Fibroblast of lung (primary cell): Measurements from ENCODE around the gene ALDH18A1. TPM values are rescaled to one million over a fixed set of nuclear protein-coding genes. Genes with fewer than 3 reads are reported as not detected.
"Not testable (repeated sequence)": the region's sequence is repeated elsewhere in the genome, so short reads cannot be mapped to it uniquely, and the experiment has no call there.

Experiments used
- DNase-seq, 2 donors: peaks; one replicate each; pipeline versions ENCODE4 v3.0.0 to v3.0.0-alpha.2; 2010; ENCODE audit warnings: low read depth in 2 of 2
- H2AFZ ChIP-seq: 2 replicates; pipeline ENCODE4 v1.5.1; 2012; ENCODE audit warnings: low read length, control low read depth, inconsistent platforms
- H3K27ac ChIP-seq: 2 replicates; pipeline ENCODE4 v1.5.1; 2011; ENCODE audit warnings: low read length, control low read depth; ENCODE audit not compliant: insufficient read depth
- H3K27me3 ChIP-seq: 2 replicates; pipeline ENCODE4 v1.5.1; 2011; ENCODE audit warnings: mild to moderate bottlenecking, low read length; ENCODE audit not compliant: control insufficient read depth, insufficient read depth
- H3K36me3 ChIP-seq: 2 replicates; pipeline ENCODE4 v1.5.1; 2011; ENCODE audit warnings: low read length; ENCODE audit not compliant: control insufficient read depth, insufficient read depth
- H3K4me1 ChIP-seq: 2 replicates; pipeline ENCODE4 v1.5.1; 2011; ENCODE audit warnings: low read length; ENCODE audit not compliant: control insufficient read depth, insufficient read depth; ENCODE audit errors: extremely low read depth
- H3K4me2 ChIP-seq: 2 replicates; pipeline ENCODE4 v1.5.1; 2011; ENCODE audit warnings: low read length, control low read depth; ENCODE audit not compliant: insufficient read depth; ENCODE audit errors: extremely low read depth
- H3K4me3 ChIP-seq, 4 experiments: fragments of 200-600 bp in 1 of 4; sonication (generic) in 1 of 4; replicated peaks in 1 of 4; 2 replicates each; pipeline ENCODE4 v1.5.1; 2011 to 2016; ENCODE audit warnings: low read length in 4 of 4, low read depth in 3 of 4, mild to moderate bottlenecking in 3 of 4, control low read depth in 2 of 4, inconsistent platforms in 1 of 4, mixed read lengths in 1 of 4; ENCODE audit not compliant: insufficient read depth in 1 of 4; ENCODE audit errors: control extremely low read depth in 1 of 4
- H3K79me2 ChIP-seq: 2 replicates; pipeline ENCODE4 v1.5.1; 2012; ENCODE audit warnings: mild to moderate bottlenecking, low read length, inconsistent platforms; ENCODE audit not compliant: control insufficient read depth, insufficient read depth
- H3K9ac ChIP-seq: 2 replicates; pipeline ENCODE4 v1.5.1; 2011; ENCODE audit warnings: mild to moderate bottlenecking, low read length, control low read depth; ENCODE audit not compliant: insufficient read depth
- H3K9me3 ChIP-seq: 2 replicates; pipeline ENCODE4 v1.5.1; 2012; ENCODE audit warnings: low read depth, low read length; ENCODE audit not compliant: control insufficient read depth, insufficient read depth
- H4K20me1 ChIP-seq: 2 replicates; pipeline ENCODE4 v1.5.1; 2011; ENCODE audit warnings: low read length; ENCODE audit not compliant: control insufficient read depth, insufficient read depth; ENCODE audit errors: extremely low read depth
- CTCF ChIP-seq, 2 donors: IDR thresholded peaks in 1 of 2; conservative IDR thresholded peaks in 1 of 2; 1 replicate in 1 of 2; 2 replicates in 1 of 2; pipeline ENCODE4 v1.5.1; 2011 to 2012; ENCODE audit warnings: low read length in 2 of 2, control low read depth in 1 of 2, inconsistent platforms in 1 of 2, low read depth in 1 of 2, mild to moderate bottlenecking in 1 of 2
- EZH2 ChIP-seq: IDR thresholded peaks from 2 replicates; pipeline ENCODE4 v1.5.1; 2012; ENCODE audit warnings: low read length, control low read depth, mild to moderate bottlenecking; ENCODE audit errors: missing control alignments
- polyA plus RNA-seq, 2 donors: library from polyadenylated mRNA; depleted of rRNA in 1 of 2; stranded (reverse) in 1 of 2; unstranded in 1 of 2; fragments of >200 nt; gene quantifications; 2 replicates each; pipeline ENCODE4 v1.2.1, GENCODE V29; 2011 to 2012; ENCODE audit warnings: missing spikeins in 1 of 2
- total RNA-seq: library from RNA; depleted of rRNA; stranded (reverse); fragments of >200 nt; gene quantifications from 2 replicates; pipeline ENCODE4 v1.2.1, GENCODE V29; 2014

ALDH18A1 gene
- total and polyA plus RNA-seq, 2 donors (not counting 1 experiment from before 2014, with no cell fraction given) = 84.4 to 85.7 TPM

GRCh38 chr10:95635319-95635733, 21.2 kb downstream of the ALDH18A1 start:
- Histone ChIP-seq H4K20me1 (no peaks in the 10 kb centered on the region), H3K4me2 (no peak overlapping the region), H3K9ac (no peak overlapping the region), H3K9me3 (no peaks in the 10 kb centered on the region), H3K27ac (no peak overlapping the region), H3K36me3 (peaks cover 20% of the 10 kb centered on the region), H3K27me3 (no peaks in the 10 kb centered on the region), H3K79me2 (no peaks in the 10 kb centered on the region), H3K4me3 (no peak overlapping the region), H2AFZ (no peak overlapping the region), H3K4me1 (no peaks in the 10 kb centered on the region)
- no peak for DNase-seq
- no peak for TF ChIP-seq EZH2
- TF ChIP-seq CTCF (conservative IDR thresholded peaks at IDR 0.05 in 1 of 2, IDR thresholded peaks at IDR 0.05 in 1 of 2; ENCODE audit: low read depth in 1 of 2, low read length in 2 of 2) = no peak

- Histone ChIP-seq H2AFZ (no peak overlapping the region), H3K4me2 (no peak overlapping the region), H4K20me1 (no peaks in the 10 kb centered on the region), H3K27ac (no peak overlapping the region), H3K79me2 (no peaks in the 10 kb centered on the region), H3K4me1 (no peaks in the 10 kb centered on the region), H3K36me3 (peaks cover 10% of the 10 kb centered on the region), H3K27me3 (no peaks in the 10 kb centered on the region), H3K9ac (no peak overlapping the region), H3K9me3 (no peaks in the 10 kb centered on the region), H3K4me3 (no peak overlapping the region)
- DNase-seq = peak in 1 of 2 donors; percentile 16
- TF ChIP-seq CTCF (conservative IDR thresholded peaks at IDR 0.05 in 1 of 2, IDR thresholded peaks at IDR 0.05 in 1 of 2; ENCODE audit: low read depth in 1 of 2, low read length in 2 of 2) = no peak
- TF ChIP-seq EZH2 = no peak
Measured at GRCh38 chr10:95628786-95629185, 27.7 kb downstream of the ALDH18A1 start.

- Histone ChIP-seq H3K4me3 (no peak overlapping the region), H3K36me3 (peaks cover 3% of the 10 kb centered on the region), H3K9ac (no peak overlapping the region), H3K4me2 (no peak overlapping the region), H3K27ac (no peak overlapping the region), H3K9me3 (no peaks in the 10 kb centered on the region), H4K20me1 (no peaks in the 10 kb centered on the region), H3K4me1 (no peaks in the 10 kb centered on the region), H3K27me3 (no peaks in the 10 kb centered on the region), H2AFZ (no peak overlapping the region), H3K79me2 (no peaks in the 10 kb centered on the region)
- no peak for TF ChIP-seq CTCF (conservative IDR thresholded peaks at IDR 0.05 in 1 of 2, IDR thresholded peaks at IDR 0.05 in 1 of 2; ENCODE audit: low read depth in 1 of 2, low read length in 2 of 2)
- TF ChIP-seq EZH2 = no peak
- no peak for DNase-seq
Measured at GRCh38 chr10:95626500-95626899, 30.0 kb downstream of the ALDH18A1 start.

- H3K9ac ChIP-seq, H3K4me1 ChIP-seq, H3K9me3 ChIP-seq, H3K27me3 ChIP-seq, H3K4me3 ChIP-seq, H3K79me2 ChIP-seq, DNase-seq, H4K20me1 ChIP-seq, H2AFZ ChIP-seq, H3K27ac ChIP-seq, H3K36me3 ChIP-seq, H3K4me2 ChIP-seq: not testable (repeated sequence)
Measured at GRCh38 chr10:95620415-95620814, 36.1 kb downstream of the ALDH18A1 start.
